ENCODE results near the gene SPAM1. TPM values are rescaled to one million over a fixed set of nuclear protein-coding genes. Genes with fewer than 3 reads are reported as not detected.

The SPAM1 gene
- total RNA-seq, 1 experiment from 2014 or later, result not detected

DNA sequence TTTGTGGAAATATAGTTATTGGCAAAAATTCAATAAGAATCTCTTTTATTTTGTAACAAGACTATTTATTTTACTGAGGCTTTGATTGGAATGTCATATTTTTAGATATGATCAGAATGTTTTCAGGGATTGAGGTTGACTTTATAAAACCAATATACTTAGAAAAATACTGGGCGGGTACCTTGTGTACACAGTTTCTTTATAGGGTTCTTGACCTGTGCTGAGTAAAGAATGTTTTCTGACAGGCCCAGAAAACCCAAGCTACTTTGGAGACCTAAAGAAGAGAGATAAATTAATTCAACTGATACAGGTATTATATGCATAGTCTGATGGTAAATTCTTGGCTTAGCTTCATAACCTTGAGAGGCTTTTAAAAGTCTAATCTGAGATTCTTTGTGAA, 23.9 kb upstream of the SPAM1 start:
- Mint-ChIP-seq H3K27ac (no peak overlapping the region), H3K36me3 (peaks cover 39% of the 10 kb centered on the region), H3K27me3 (ENCODE audit: low read depth) (peaks cover 2% of the 10 kb centered on the region; the same call in 1 of the 2 replicates), H3K4me1 (no peaks in the 10 kb centered on the region), H3K9me3 (peaks cover 54% of the 10 kb centered on the region), H3K4me3 (no peak overlapping the region)
- ChIA-PET CTCF (interaction anchor here (0.6 kb wide), 1 partner anchor 200 kb away, joined by 3 read pairs; no protein-coding TSS in a partner anchor), POLR2A (no interaction called here)
- ATAC-seq, result no peak
- TF ChIP-seq OVOL2 (CRISPR knock-in tag; IDR thresholded peaks at IDR 0.05; ENCODE audit: borderline replicate concordance) (no peak), ZNF423 (CRISPR knock-in tag; IDR thresholded peaks at IDR 0.05) (no peak), TCF7 (CRISPR knock-in tag; IDR thresholded peaks at IDR 0.05; ENCODE audit: low read depth) (no peak), ETV6 (CRISPR knock-in tag; IDR thresholded peaks at IDR 0.05) (no peak), NFE2L1 (CRISPR knock-in tag; IDR thresholded peaks at IDR 0.05) (no peak), TEAD4 (CRISPR knock-in tag; IDR thresholded peaks at IDR 0.05) (no peak), NR1H2 (CRISPR knock-in tag; IDR thresholded peaks at IDR 0.05) (no peak), EMX1 (CRISPR knock-in tag; IDR thresholded peaks at IDR 0.05) (no peak), FOXJ3 (CRISPR knock-in tag; IDR thresholded peaks at IDR 0.05; ENCODE audit: borderline replicate concordance) (no peak), IRF2 (CRISPR knock-in tag; IDR thresholded peaks at IDR 0.05; ENCODE audit: borderline replicate concordance, low read depth) (no peak), TEAD1 (CRISPR knock-in tag; IDR thresholded peaks at IDR 0.05) (no peak), ESRRA (CRISPR knock-in tag; IDR thresholded peaks at IDR 0.05; ENCODE audit: borderline replicate concordance) (no peak), ZBTB21 (CRISPR knock-in tag; IDR thresholded peaks at IDR 0.05; ENCODE audit: borderline replicate concordance) (no peak), ZNF263 (CRISPR knock-in tag; IDR thresholded peaks at IDR 0.05; ENCODE audit: low read depth) (no peak), MXD4 (CRISPR knock-in tag; IDR thresholded peaks at IDR 0.05; ENCODE audit: borderline replicate concordance) (no peak)
- TF ChIP-seq, protein P1, sequence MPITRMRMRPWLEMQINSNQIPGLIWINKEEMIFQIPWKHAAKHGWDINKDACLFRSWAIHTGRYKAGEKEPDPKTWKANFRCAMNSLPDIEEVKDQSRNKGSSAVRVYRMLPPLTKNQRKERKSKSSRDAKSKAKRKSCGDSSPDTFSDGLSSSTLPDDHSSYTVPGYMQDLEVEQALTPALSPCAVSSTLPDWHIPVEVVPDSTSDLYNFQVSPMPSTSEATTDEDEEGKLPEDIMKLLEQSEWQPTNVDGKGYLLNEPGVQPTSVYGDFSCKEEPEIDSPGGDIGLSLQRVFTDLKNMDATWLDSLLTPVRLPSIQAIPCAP (CRISPR knock-in tag; IDR thresholded peaks at IDR 0.05), result no peak
- TF ChIP-seq, protein P2, sequence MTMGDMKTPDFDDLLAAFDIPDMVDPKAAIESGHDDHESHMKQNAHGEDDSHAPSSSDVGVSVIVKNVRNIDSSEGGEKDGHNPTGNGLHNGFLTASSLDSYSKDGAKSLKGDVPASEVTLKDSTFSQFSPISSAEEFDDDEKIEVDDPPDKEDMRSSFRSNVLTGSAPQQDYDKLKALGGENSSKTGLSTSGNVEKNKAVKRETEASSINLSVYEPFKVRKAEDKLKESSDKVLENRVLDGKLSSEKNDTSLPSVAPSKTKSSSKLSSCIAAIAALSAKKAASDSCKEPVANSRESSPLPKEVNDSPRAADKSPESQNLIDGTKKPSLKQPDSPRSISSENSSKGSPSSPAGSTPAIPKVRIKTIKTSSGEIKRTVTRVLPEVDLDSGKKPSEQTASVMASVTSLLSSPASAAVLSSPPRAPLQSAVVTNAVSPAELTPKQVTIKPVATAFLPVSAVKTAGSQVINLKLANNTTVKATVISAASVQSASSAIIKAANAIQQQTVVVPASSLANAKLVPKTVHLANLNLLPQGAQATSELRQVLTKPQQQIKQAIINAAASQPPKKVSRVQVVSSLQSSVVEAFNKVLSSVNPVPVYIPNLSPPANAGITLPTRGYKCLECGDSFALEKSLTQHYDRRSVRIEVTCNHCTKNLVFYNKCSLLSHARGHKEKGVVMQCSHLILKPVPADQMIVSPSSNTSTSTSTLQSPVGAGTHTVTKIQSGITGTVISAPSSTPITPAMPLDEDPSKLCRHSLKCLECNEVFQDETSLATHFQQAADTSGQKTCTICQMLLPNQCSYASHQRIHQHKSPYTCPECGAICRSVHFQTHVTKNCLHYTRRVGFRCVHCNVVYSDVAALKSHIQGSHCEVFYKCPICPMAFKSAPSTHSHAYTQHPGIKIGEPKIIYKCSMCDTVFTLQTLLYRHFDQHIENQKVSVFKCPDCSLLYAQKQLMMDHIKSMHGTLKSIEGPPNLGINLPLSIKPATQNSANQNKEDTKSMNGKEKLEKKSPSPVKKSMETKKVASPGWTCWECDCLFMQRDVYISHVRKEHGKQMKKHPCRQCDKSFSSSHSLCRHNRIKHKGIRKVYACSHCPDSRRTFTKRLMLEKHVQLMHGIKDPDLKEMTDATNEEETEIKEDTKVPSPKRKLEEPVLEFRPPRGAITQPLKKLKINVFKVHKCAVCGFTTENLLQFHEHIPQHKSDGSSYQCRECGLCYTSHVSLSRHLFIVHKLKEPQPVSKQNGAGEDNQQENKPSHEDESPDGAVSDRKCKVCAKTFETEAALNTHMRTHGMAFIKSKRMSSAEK (CRISPR knock-in tag; IDR thresholded peaks at IDR 0.05; ENCODE audit: borderline replicate concordance), result no peak
- TF ChIP-seq, protein P3, sequence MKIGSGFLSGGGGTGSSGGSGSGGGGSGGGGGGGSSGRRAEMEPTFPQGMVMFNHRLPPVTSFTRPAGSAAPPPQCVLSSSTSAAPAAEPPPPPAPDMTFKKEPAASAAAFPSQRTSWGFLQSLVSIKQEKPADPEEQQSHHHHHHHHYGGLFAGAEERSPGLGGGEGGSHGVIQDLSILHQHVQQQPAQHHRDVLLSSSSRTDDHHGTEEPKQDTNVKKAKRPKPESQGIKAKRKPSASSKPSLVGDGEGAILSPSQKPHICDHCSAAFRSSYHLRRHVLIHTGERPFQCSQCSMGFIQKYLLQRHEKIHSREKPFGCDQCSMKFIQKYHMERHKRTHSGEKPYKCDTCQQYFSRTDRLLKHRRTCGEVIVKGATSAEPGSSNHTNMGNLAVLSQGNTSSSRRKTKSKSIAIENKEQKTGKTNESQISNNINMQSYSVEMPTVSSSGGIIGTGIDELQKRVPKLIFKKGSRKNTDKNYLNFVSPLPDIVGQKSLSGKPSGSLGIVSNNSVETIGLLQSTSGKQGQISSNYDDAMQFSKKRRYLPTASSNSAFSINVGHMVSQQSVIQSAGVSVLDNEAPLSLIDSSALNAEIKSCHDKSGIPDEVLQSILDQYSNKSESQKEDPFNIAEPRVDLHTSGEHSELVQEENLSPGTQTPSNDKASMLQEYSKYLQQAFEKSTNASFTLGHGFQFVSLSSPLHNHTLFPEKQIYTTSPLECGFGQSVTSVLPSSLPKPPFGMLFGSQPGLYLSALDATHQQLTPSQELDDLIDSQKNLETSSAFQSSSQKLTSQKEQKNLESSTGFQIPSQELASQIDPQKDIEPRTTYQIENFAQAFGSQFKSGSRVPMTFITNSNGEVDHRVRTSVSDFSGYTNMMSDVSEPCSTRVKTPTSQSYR (CRISPR knock-in tag; IDR thresholded peaks at IDR 0.05), result no peak
- TF ChIP-seq, protein P4, sequence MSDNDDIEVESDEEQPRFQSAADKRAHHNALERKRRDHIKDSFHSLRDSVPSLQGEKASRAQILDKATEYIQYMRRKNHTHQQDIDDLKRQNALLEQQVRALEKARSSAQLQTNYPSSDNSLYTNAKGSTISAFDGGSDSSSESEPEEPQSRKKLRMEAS (CRISPR knock-in tag; IDR thresholded peaks at IDR 0.05), result no peak
- TF ChIP-seq, protein P5, sequence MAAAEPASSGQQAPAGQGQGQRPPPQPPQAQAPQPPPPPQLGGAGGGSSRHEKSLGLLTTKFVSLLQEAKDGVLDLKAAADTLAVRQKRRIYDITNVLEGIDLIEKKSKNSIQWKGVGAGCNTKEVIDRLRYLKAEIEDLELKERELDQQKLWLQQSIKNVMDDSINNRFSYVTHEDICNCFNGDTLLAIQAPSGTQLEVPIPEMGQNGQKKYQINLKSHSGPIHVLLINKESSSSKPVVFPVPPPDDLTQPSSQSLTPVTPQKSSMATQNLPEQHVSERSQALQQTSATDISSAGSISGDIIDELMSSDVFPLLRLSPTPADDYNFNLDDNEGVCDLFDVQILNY (CRISPR knock-in tag; IDR thresholded peaks at IDR 0.05), result no peak
- no peak for DNase-seq (ENCODE audit: low spot score)

All from WTC11 (cell line).